IPS DF 19.7 (cell line): ENCODE data around the gene CCNJL.
A peak's percentile ranks its signal among the peaks of the same experiment; 100 is the strongest.

Experiments
- DNase-seq: peaks from one replicate; pipeline ENCODE4 v3.0.0-alpha.2; 2013; ENCODE audit warnings: low read depth, low spot score

The CCNJL gene

GRCh38 chr5:160291467-160291866, 20.9 kb downstream of the CCNJL start:
- DNase-seq = no peak

GRCh38 chr5:160290751-160291150, 21.6 kb downstream of the CCNJL start:
- no peak for DNase-seq

DNA sequence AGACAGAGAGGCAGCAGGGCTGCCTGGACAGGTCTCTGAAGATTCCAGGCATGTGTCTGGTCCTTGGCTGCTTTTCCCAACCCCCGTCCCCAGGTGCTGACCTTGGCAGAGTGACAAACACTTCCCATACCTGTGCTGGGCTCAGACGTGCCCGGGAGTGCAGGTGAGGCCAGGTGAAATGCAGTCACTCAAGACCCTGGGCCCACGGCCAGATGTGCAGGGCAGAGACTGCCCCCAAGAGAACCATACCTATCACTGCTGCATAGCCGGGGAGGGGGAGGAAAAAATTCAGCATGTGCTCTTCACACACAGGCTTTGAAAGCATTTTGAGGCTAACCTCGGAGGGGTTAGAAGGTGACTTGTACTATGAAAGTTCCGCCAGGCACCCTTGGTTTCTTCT, 22.6 kb downstream of the CCNJL start:
- DNase-seq = no peak

DNA sequence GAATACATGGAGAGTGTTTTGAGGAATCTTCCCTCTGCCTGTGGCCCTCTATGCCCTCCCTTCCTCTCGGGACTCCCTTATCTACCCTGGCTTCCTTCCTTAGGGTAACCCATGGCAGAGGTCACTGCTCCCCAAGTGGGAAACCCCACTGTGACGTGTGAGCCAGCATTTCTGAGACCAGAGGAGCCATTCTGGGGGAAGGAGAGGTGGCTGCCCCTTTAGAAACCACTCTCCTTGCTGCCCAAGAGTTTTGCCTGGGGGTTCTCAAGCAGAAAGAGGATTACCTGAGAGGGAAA, 23.1 kb downstream of the CCNJL start:
- DNase-seq = no peak

DNA sequence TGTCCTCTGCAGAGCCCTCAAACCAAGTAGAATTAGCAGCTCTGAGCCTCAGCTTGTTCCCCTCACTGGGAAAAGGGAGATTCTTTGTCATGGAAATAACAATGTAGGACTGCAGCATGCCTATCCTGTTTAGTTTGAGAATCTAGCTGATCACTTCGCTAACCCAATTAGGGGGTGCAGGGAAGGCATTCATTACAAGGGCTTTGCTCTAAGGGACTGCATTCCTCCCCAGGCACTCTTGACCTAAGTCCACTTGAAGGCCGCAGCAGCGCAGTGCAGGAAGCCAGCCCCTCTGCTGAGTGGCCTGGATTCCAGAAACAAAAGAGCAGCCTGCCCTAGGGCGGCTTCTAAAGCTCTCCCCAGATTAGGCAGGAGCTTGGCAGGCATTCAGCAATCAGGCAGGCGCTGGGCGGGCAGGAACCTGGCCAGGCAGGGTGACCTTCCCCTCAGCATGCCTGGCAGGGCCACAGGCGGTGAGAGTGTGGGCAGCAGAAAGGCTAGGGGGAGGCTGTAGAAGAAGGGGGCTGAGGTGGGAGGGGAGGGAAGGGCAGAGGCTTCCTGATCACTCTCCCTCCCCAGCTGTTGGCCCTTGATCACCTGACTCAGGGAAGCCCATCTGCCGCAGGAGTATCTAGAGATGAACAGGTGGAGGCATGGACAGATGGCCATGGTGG, 24.8 kb downstream of the CCNJL start:
- peak; percentile 96 for DNase-seq

GRCh38 chr5:160286947-160287346, 25.4 kb downstream of the CCNJL start:
- DNase-seq = no peak

DNA sequence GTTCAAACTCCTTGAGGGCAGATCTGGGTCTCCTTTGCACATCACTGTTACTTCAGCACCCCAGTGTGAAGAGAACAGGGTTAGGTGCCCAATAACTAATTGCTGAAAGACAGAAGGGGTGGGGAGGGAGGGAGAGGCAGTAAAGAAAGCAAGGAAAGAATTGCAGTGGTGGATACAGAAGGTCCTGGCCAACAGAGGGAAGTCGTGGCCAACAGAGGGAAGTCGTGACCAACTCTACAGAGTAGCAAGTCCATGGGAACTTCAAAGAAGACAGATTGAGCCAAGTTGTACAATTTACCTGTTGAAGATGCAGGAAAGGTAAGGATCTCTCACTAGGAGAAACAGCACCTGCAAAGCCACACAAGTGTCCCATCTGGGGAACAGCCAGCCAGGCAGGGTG, 27.0 kb downstream of the CCNJL start:
- DNase-seq = no peak

GRCh38 chr5:160284291-160284873, 28.0 kb downstream of the CCNJL start:
- no peak for DNase-seq

- no peak for DNase-seq
Observed at GRCh38 chr5:160281275-160281674, 31.1 kb downstream of the CCNJL start.

DNA sequence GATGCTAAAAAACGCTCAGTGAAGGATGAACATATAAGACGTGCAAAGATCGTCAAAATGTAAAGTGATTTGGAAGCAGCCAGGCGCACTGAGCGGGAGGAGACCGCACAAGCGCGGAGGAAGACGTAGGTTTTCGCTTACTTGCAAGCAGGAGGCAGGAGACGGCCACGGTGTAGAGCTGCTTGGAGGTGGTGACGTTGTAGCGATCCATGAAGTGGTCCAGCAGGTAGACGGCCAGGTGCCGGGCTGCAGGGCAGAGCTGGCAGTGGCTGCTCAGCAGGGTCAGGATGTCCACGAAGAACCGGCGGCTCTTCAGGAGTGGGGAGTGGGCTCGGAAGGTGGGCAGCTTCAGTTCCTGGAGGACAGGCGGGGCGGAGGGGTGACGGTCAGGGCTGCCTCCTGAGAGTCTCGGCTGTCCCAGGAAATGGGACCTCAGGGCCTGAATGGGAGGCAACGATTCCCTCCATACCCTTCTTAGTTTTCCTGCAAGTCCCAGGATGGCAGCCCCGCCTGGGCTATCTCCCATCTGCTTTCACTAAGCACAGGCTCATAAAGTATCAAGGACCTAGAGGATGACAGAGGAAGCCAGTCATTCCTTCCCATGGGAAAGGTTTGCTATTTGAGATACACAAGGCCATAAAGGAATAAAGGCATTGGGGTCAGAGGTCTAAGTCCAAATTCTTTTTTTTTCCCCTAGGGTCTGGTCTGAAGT, 31.8 kb downstream of the CCNJL start:
- no peak for DNase-seq

- no peak for DNase-seq
Observed at GRCh38 chr5:160278343-160278742, 34.0 kb downstream of the CCNJL start.

DNA sequence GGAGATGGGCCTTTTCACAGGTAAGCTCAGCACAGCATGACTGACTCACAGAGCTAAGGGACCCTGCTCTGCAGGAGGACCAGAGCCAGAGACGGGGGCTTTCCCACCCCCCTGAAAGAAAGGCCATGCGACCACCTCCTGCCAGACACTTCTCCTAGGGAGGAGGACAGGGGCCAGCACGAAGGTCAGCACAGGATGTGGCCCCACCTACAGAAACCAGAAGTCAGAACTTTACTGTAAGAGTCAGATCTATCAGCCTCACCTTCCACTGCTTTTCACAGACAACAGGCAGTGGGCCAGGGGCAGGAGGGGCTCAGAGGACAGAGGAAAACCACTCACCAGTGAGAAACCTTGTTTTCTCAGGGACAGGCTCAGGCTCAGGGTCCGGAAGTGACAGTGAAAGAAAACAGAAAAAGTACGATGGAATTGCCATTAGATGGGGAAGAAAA, 37.9 kb downstream of the CCNJL start:
- no peak for DNase-seq

DNA sequence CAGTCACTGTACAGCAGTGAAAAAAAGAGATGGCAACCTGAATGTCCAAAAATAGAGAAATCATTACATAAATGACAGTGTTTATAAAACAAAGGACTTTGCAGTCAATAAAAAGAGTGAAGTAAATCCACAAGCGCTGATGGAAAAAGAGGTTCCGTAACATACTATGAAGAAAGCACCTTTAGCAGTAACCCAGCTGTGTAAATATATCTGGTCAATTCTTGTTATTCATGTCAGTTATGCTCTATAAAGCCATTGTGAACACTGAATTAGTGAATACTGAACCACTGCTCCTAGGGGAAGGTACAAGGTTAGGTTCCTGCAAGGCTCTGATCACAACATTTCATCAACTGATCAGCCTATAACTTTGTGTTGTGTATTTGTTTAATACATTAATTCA, 39.5 kb downstream of the CCNJL start:
- no peak for DNase-seq

DNA sequence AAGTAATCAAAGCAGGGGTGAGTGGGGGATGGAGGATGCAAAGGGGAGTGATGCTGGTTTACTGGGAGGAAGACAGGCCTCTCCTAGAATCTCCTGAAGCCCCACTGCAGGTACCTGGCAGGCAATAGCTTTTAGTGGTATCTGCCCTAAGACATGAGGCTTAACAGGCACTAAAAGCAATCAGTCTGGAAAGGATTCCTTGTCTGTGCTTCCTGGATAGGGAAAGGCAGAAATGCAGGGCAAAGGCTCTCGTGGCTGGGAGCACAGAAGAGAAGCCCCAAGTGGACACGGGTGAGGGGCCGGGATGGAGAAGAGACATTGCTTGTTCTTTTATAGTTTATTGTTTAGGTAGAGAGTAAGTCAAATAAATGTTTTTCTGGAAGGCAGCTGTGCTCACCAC, 40.1 kb downstream of the CCNJL start:
- no peak for DNase-seq

DNA sequence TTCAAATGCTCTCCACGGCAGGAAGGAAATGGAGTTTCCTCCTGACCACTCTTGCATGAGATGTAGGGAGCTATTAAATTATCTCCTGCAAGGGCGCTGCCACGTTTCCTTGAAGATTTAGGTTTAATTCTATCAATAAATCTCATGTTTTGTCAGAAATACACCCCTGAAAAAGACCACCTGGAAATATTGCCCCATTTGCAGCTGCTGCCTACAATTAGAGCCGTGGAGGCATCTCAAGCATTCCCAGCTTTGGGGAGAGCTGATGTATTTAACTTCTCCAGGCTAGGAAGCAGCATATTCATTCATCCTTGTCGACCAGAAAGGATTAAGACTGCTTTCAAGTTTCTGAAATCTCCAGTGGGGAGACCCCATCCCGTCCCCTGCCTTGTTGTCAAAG, 40.5 kb downstream of the CCNJL start:
- no peak for DNase-seq

GRCh38 chr5:160271396-160271795, 41.0 kb downstream of the CCNJL start:
- DNase-seq = no peak

DNA sequence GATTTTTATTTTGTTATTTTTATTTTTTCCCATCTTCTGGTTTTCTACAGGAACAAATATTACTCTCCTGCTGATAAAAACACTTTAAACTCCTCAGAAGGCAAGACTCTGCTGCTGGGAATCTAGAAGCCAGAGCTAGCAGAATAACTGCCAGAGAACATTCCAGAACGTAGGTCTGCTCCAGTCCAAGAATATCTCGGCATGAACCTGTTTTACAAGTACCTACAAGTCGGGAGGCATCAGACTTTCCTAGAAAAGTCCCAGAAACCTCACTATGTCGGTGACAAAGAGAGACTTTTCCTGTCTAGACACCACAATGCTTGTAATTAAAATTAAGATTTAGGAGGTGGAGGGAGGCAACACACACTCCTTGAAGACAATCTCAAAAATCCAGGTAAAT, 41.7 kb downstream of the CCNJL start:
- DNase-seq = no peak

GRCh38 chr5:160269017-160269416, 43.3 kb downstream of the CCNJL start:
- no peak for DNase-seq

- DNase-seq = no peak
Observed at GRCh38 chr5:160268121-160268520, 44.2 kb downstream of the CCNJL start.

GRCh38 chr5:160266752-160267345, 45.5 kb downstream of the CCNJL start:
- no peak for DNase-seq

- DNase-seq = no peak
Observed at GRCh38 chr5:160266044-160266443, 46.3 kb downstream of the CCNJL start.

DNA sequence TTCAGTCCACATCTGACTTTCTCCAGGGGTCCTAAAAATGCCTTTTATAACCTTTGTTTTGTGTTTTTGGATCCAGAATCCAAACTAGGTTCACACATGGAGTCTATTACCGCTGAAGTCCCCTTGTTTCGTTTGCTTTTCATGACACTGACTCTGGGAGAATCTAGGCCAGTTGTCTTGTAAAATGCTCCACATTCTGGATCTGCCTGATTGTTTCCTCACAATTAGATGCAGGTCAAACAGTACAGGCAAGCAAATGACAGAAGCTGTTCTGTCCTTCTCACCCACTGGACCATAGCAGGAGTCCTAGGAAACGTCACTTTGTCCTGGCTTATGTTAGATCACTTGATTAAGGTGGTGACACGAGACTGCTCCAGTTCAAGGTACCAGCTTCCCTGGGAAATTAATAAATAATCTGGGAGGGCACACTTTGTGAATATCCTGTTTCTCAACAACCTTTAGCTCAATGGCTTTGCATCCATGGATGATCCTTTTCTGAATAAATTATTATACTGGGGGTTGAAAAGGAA, 49.0 kb downstream of the CCNJL start:
- no peak for DNase-seq
